HG02840 (cell line): ENCODE results near the gene PI4KA.
"Not testable (repeated sequence)": the region's sequence is repeated elsewhere in the genome, so short reads cannot be mapped to it uniquely, and the experiment has no call there.

Experiments
- ATAC-seq: cut with Tn5 transposase; IDR thresholded peaks from one replicate; pipeline ENCODE4 v1.9.1; 2021; ENCODE audit warnings: mild to moderate bottlenecking, moderate library complexity, moderate number of reproducible peaks; ENCODE audit not compliant: unreplicated experiment, low FRiP score

Gene PI4KA

GRCh38 chr22:20858615-20859416 is at the start of gene PI4KA, which contains the start of gene SNAP29:
Gene PI4KA, minus strand, starts transcription at chr22:20858811. Its CDS starts 86 bp downstream, at chr22:20858725.
Gene SNAP29, plus strand, starts transcription at chr22:20859007. Its CDS starts 104 bp downstream, at chr22:20859111.
- ATAC-seq, result peak; percentile 93

- ATAC-seq, result no peak
Measured at GRCh38 chr22:20906387-20906767, 47.8 kb upstream of the PI4KA start.

GRCh38 chr22:20905415-20906386 is 47.1 kb upstream of the PI4KA start:
- ATAC-seq, result no peak

GRCh38 chr22:20904980-20905355 is 46.4 kb upstream of the PI4KA start:
- no peak for ATAC-seq

GRCh38 chr22:20904008-20904979 is 45.7 kb upstream of the PI4KA start:
- no peak for ATAC-seq

- no peak for ATAC-seq
Measured at GRCh38 chr22:20903093-20903492, 44.5 kb upstream of the PI4KA start.

- not testable (repeated sequence) for ATAC-seq
Measured at GRCh38 chr22:20901093-20902033, 42.8 kb upstream of the PI4KA start.

GRCh38 chr22:20899827-20900423 is 41.3 kb upstream of the PI4KA start:
- no peak for ATAC-seq

- ATAC-seq, result not testable (repeated sequence)
Measured at GRCh38 chr22:20897737-20898136, 39.1 kb upstream of the PI4KA start.

- ATAC-seq, result no peak
Measured at GRCh38 chr22:20890975-20891374, 32.4 kb upstream of the PI4KA start.

- ATAC-seq, result no peak
Measured at GRCh38 chr22:20889904-20890540, 31.4 kb upstream of the PI4KA start.

- ATAC-seq, result no peak
Measured at GRCh38 chr22:20889025-20889704, 30.6 kb upstream of the PI4KA start.

- ATAC-seq, result no peak
Measured at GRCh38 chr22:20887375-20887774, 28.8 kb upstream of the PI4KA start.

GRCh38 chr22:20885557-20886323 is 27.1 kb upstream of the PI4KA start:
- ATAC-seq, result no peak

- ATAC-seq, result no peak
Measured at GRCh38 chr22:20885017-20885556, 26.5 kb upstream of the PI4KA start.

GRCh38 chr22:20884454-20884853 is 25.8 kb upstream of the PI4KA start:
- no peak for ATAC-seq

- no peak for ATAC-seq
Measured at GRCh38 chr22:20882855-20883254, 24.2 kb upstream of the PI4KA start.
